ENCODE measurements around the gene MAML2. TPM values are rescaled to one million over a fixed set of nuclear protein-coding genes. Genes with fewer than 3 reads are reported as not detected.

Gene MAML2
- total RNA-seq, 1 donor from 2014 or later, result 4.1 TPM

DNA sequence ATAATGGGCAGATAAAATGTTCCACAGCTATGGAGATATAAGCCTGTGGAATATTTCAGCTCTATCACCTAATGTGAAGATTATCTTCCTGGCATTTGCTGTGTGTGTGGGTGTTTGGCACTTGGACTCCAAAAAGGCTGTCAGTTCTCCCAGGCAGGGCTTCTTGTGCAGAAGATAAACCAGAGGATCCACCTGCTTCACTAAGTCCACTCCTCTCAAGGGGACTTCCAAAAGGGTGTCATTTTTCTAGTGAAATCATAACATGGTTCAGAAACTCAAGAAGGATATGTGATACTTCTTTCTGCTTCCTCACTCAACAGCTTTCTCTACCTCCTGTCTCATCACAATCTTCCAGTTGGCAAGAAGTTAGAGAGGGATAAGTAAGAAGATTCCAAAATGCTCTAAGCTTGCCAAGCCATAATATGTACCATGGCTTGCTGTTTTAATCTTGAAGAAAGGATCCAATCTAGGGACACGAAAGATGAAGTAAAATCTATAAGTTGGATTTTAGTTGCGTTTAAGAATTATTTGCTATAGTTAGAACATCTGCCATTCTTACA, 212.9 kb downstream of the MAML2 start:
- intact Hi-C loops (cut with micrococcal nuclease), result no loop called here
- DNase-seq, result no peak
- ATAC-seq, result no peak

DNA sequence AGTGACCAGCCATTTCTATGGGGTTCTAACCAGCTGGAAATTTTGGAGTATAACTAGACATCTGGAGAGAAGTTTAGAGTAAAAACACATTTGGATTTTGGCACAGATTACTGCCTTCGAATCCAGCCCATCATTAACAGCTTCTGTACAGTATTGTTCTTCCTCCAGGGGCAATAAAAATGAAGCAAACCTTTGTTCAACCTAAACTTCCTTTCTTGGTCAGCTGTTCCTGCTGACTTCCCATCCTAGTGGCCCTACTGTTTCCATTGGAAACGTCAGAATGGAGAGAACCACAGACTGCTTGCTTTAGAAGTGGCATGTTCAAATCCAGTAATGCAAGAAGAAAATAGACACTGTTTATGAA, 215.4 kb downstream of the MAML2 start:
- DNase-seq (no peak), ATAC-seq (peak; percentile 60)
- intact Hi-C loops (cut with micrococcal nuclease), result no loop called here

GRCh38 chr11:96126917-96127595, 215.9 kb downstream of the MAML2 start:
- intact Hi-C loops (cut with micrococcal nuclease), result no loop called here
- DNase-seq (no peak), ATAC-seq (no peak)

- intact Hi-C loops (cut with micrococcal nuclease), result no loop called here
- ATAC-seq (no peak), DNase-seq (no peak)
These were observed 217.6 kb downstream of the MAML2 start for GRCh38 chr11:96125400-96125799.

DNA sequence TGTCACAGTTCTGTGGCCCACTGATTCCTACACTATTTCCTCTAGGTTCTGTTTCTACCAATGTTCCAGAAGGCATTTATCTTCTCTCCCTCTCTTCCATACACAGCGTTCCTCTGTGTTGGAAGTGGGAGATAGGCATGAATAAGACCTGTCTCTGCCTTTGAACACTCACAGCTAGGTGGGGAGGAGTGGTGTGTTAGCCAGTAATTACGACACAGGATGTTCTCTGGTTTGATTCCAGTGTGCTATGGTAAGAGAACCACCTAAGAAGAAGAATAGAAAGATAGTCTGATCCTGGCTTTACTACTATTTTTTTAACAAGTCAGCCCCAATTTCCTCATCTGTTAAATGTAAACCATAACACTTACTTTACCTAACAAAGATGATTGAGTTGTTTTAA, 218.8 kb downstream of the MAML2 start:
- ATAC-seq, result no peak

GRCh38 chr11:96123301-96123700, 219.7 kb downstream of the MAML2 start:
- intact Hi-C loops (cut with micrococcal nuclease), result no loop called here
- ATAC-seq (no peak), DNase-seq (no peak)

More for the DNA sequence above, 218.8 kb downstream of the MAML2 start:
- DNase-seq, result no peak
- intact Hi-C loops (cut with micrococcal nuclease), result no loop called here

DNA sequence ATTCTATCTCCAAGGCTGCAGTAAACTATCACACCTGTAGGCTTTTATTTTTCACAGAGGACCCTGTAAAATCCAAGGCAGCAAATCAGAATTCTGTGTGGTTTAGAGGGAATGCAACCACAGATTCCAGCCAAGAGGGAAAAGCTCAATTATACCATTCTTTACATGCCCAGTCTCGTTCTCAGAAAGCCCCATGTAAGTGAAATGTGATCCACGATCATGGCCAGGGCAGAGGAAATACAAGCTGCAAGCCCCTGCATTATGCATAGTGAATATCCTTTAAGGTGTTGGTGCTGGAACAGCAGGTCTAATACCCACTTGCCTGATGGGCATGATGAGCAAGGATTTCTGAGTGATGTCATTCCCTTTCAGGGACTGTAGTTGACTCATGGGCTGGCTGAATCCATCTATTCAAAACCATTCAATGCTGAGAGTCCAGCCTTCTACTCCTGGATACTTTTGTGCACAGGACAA, 220.4 kb downstream of the MAML2 start:
- ATAC-seq, result no peak
- intact Hi-C loops (cut with micrococcal nuclease), result no loop called here
- DNase-seq, result no peak

DNA sequence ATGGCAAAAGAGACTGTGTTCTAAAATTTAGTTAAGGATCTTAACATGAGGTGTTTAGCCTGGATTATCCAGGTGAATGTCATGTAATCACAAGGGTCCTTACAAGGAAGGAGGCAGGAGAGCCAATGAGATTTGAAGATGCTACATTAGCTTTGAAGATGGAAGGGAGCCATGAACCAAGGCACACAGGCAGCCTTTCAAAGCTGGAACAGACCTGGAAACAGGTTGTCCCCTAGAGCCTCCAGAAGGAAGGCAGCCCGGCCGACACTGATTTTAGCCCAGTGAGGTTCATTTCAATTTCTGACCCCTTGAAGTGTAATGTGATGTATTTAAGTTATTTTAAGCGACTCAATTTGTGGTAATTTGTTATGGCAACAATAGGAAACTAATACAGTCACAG, 223.8 kb downstream of the MAML2 start:
- ATAC-seq (no peak), DNase-seq (no peak)
- intact Hi-C loops (cut with micrococcal nuclease), result no loop called here

GRCh38 chr11:96116376-96116775, 226.6 kb downstream of the MAML2 start:
- DNase-seq (no peak), ATAC-seq (no peak)
- intact Hi-C loops (cut with micrococcal nuclease), result no loop called here

GRCh38 chr11:96114178-96115064, 228.6 kb downstream of the MAML2 start:
- intact Hi-C loops (cut with micrococcal nuclease), result no loop called here
- DNase-seq (no peak), ATAC-seq (no peak)

- DNase-seq (no peak), ATAC-seq (peak; percentile 78)
- intact Hi-C loops (cut with micrococcal nuclease), result no loop called here
These were observed 229.8 kb downstream of the MAML2 start for GRCh38 chr11:96113193-96113681.

- peak; percentile 42 for ATAC-seq
- DNase-seq, result no peak
- intact Hi-C loops (cut with micrococcal nuclease), result no loop called here
These were observed 230.5 kb downstream of the MAML2 start for GRCh38 chr11:96112192-96113128.

- DNase-seq (no peak), ATAC-seq (no peak)
- intact Hi-C loops (cut with micrococcal nuclease), result no loop called here
These were observed 231.7 kb downstream of the MAML2 start for GRCh38 chr11:96111308-96111707.

DNA sequence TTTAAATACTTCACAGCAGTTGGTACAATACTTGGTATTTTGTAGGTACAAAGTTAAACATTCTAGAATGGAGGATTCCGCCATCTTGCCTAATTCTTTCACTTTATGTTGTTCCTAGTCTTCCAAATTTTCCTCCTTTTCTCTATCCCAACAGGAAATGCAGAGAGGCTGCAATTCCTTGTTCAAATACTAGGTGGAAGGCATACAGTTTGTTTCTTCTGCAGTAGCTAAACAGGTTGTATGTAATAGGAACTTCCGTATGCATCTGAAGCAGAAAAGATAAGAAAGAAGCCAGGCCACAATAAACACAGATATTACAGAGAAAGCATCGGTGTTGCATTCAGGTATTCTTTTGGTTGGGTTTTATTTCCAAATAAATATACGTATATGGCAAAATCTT, 232.7 kb downstream of the MAML2 start:
- intact Hi-C loops (cut with micrococcal nuclease), result no loop called here
- DNase-seq (no peak), ATAC-seq (no peak)

- ATAC-seq (no peak), DNase-seq (no peak)
- intact Hi-C loops (cut with micrococcal nuclease), result no loop called here
These were observed 233.5 kb downstream of the MAML2 start for GRCh38 chr11:96109331-96110030.

GRCh38 chr11:96107143-96107824, 235.7 kb downstream of the MAML2 start:
- DNase-seq, result no peak
- intact Hi-C loops (cut with micrococcal nuclease), result no loop called here
- ATAC-seq, result no peak

DNA sequence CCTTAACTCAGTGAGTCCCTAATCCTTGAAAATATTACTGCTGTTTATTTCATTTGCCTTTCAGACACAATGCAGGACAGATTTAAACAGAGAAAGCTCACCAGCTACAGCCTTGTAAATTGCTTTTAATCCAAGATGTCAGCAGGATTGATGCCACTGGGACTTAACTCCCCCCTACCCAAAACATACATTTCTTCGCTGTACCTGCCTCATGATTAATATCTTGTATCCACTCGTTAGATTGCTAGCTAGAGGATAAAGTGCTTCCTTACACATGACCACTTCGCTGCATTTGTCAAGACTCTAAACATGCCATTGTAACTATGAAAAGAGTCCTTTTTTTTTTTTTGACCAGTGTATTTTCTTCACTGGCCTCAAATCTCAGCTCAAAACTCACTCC, 236.3 kb downstream of the MAML2 start:
- DNase-seq, result no peak
- no peak for ATAC-seq
- intact Hi-C loops (cut with micrococcal nuclease), result no loop called here

GRCh38 chr11:96105944-96106343, 237.1 kb downstream of the MAML2 start:
- no peak for ATAC-seq
- intact Hi-C loops (cut with micrococcal nuclease), result no loop called here
- no peak for DNase-seq

Measured in left ventricle myocardium superior (tissue), 1 donor.